ENCODE data around the gene FECH. TPM values are rescaled to one million over a fixed set of nuclear protein-coding genes. Genes with fewer than 3 reads are reported as not detected.

Gene FECH
- polyA plus RNA-seq, 2 of the 4 experiments (the other 2 are of a cell fraction) = 41.3 to 71.2 TPM

DNA sequence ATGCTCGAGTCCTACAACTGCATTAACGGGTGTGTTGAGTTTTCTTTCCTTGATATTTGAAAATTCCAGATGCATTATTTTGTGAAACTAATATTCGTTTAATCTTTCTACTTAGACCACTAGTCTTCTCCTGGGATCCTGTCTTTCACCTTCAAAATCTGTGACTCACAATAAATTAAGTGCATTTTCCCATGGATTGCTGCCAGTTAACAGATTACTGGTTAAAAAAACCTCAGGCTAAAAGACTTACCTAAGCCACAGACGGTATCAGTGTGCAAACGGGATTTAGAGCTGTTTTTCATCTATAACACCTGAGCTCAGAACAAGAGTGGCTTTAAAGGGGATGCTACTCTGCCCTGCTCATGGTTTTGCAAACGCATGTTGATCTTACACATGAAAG is 10.2 kb downstream of the FECH start (continued):
- TF ChIP-seq, protein P1, sequence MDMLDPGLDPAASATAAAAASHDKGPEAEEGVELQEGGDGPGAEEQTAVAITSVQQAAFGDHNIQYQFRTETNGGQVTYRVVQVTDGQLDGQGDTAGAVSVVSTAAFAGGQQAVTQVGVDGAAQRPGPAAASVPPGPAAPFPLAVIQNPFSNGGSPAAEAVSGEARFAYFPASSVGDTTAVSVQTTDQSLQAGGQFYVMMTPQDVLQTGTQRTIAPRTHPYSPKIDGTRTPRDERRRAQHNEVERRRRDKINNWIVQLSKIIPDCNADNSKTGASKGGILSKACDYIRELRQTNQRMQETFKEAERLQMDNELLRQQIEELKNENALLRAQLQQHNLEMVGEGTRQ (IDR thresholded peaks at IDR 0.05) = no peak
- TF ChIP-seq CBX2 (IDR thresholded peaks at IDR 0.05; ENCODE audit: borderline replicate concordance, low read depth) = no peak
- no peak for TF ChIP-seq TFCP2L1 (CRISPR knock-in tag; IDR thresholded peaks at IDR 0.05)

- Histone ChIP-seq H3K4me1 (no peaks in the 10 kb centered on the region), H3K27ac (no peak overlapping the region), H3K4me2 (no peak overlapping the region), H3K9me3 (no peaks in the 10 kb centered on the region), H3K4me3 (no peak overlapping the region)
- CTCF ChIA-PET = interaction anchor here (1.6 kb wide), 1 partner anchor 14 kb away, joined by 7 read pairs; no protein-coding TSS in a partner anchor
- DNase-seq (ENCODE audit: low read depth in 1 of 2, low spot score in 1 of 2) (no peak), ATAC-seq (no peak), FAIRE-seq (no peak)
- POLR2A ChIA-PET = no interaction called here
- TF ChIP-seq JUN (IDR thresholded peaks at IDR 0.05) (no peak), TFCP2L1 (CRISPR knock-in tag; IDR thresholded peaks at IDR 0.05) (no peak)
- WGBS (ENCODE audit: missing lambda C conversion rate) = 77% methylated on average over 6 of the region's 6 CpGs
Observed at GRCh38 chr18:57575542-57575941, 11.0 kb downstream of the FECH start.

GRCh38 chr18:57574866-57575265 is 11.6 kb downstream of the FECH start:
- no peak for TF ChIP-seq HOXB5 (CRISPR knock-in tag; IDR thresholded peaks at IDR 0.05)
- no peak for TF ChIP-seq NR3C1 (IDR thresholded peaks at IDR 0.05)
- no peak for TF ChIP-seq ZNF302 (CRISPR knock-in tag; IDR thresholded peaks at IDR 0.05)
- TF ChIP-seq ZFP36 (IDR thresholded peaks at IDR 0.05; ENCODE audit: borderline replicate concordance, partially characterized antibody) = no peak
- ATAC-seq (no peak), FAIRE-seq (no peak), DNase-seq (ENCODE audit: low read depth in 1 of 2, low spot score in 1 of 2) (no peak)
- POLR2A ChIA-PET = no interaction called here
- no peaks in the 10 kb centered on the region for H3K9me3 ChIP-seq
- H3K4me1 ChIP-seq = no peaks in the 10 kb centered on the region
- CTCF ChIA-PET = interaction anchor here (1.6 kb wide), 1 partner anchor 13 kb away, joined by 7 read pairs; no protein-coding TSS in a partner anchor
- 69% methylated on average over 4 of the region's 4 CpGs for WGBS (ENCODE audit: missing lambda C conversion rate)
- H3K4me3 ChIP-seq = no peak overlapping the region
- no peak overlapping the region for H3K27ac ChIP-seq
- no peak overlapping the region for H3K4me2 ChIP-seq

DNA sequence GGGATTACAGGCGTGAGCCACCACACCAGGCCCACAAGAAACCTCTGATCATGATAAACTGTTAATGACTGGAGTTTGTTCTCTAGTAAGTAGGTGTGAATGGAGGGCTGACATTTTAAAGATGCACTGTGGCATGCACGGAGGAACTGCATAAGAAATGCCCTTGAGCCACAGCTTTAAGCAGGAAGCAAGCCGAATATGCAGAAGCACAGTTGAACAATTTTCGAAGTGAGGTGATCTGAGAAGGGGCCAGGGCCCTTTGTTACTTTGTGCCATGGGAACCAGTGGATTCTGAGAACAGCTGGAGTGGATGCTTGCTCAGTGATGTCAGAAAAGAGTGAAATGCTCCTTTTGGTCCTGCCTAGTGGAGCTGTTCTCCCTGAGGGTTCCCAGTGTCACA is 16.3 kb downstream of the FECH start:
- FAIRE-seq (no peak), ATAC-seq (no peak), DNase-seq (ENCODE audit: low read depth in 1 of 2, low spot score in 1 of 2) (no peak)
- TF ChIP-seq CBX2 (IDR thresholded peaks at IDR 0.05; ENCODE audit: borderline replicate concordance, low read depth) (no peak), POLR2AphosphoS2 (conservative IDR thresholded peaks at IDR 0.05; ENCODE audit: low read length) (no peak), RARB (CRISPR knock-in tag; IDR thresholded peaks at IDR 0.05) (no peak), ESRRA (IDR thresholded peaks at IDR 0.05; ENCODE audit: borderline replicate concordance, low read length) (no peak), ZSCAN20 (CRISPR knock-in tag; IDR thresholded peaks at IDR 0.05) (no peak), EHMT2 (IDR thresholded peaks at IDR 0.05; ENCODE audit: low read depth) (no peak), HEYL (CRISPR knock-in tag; IDR thresholded peaks at IDR 0.05) (no peak), MAZ (IDR thresholded peaks at IDR 0.05; ENCODE audit: borderline replicate concordance, low read depth, low read length) (no peak), FOSB (CRISPR knock-in tag; IDR thresholded peaks at IDR 0.05) (no peak), POLR2A (IDR thresholded peaks at IDR 0.05; ENCODE audit: low read length) (no peak)
- TF ChIP-seq, protein P2, sequence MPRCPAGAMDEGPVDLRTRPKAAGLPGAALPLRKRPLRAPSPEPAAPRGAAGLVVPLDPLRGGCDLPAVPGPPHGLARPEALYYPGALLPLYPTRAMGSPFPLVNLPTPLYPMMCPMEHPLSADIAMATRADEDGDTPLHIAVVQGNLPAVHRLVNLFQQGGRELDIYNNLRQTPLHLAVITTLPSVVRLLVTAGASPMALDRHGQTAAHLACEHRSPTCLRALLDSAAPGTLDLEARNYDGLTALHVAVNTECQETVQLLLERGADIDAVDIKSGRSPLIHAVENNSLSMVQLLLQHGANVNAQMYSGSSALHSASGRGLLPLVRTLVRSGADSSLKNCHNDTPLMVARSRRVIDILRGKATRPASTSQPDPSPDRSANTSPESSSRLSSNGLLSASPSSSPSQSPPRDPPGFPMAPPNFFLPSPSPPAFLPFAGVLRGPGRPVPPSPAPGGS (IDR thresholded peaks at IDR 0.05) = no peak
- ChIA-PET CTCF (interaction anchor here (1.1 to 2.4 kb wide), 2 partner anchors 9 to 18 kb away, joined by 3 to 18 read pairs; no protein-coding TSS in a partner anchor), POLR2A (no interaction called here)
- Histone ChIP-seq H3K27ac (no peak overlapping the region), H3K4me1 (no peaks in the 10 kb centered on the region), H3K4me3 (no peak overlapping the region), H3K9me3 (no peaks in the 10 kb centered on the region), H3K4me2 (no peak overlapping the region)
- WGBS (ENCODE audit: missing lambda C conversion rate) = 97% methylated on average over 4 of the region's 4 CpGs

GRCh38 chr18:57569133-57569532 is 17.4 kb downstream of the FECH start:
- Histone ChIP-seq H3K4me2 (no peak overlapping the region), H3K4me1 (no peaks in the 10 kb centered on the region), H3K4me3 (no peak overlapping the region), H3K9me3 (no peaks in the 10 kb centered on the region), H3K27ac (no peak overlapping the region)
- no peak for ATAC-seq
- no peak for FAIRE-seq
- DNase-seq (ENCODE audit: low read depth in 1 of 2, low spot score in 1 of 2) = no peak
- ChIA-PET CTCF (no interaction called here), POLR2A (no interaction called here)
- WGBS (ENCODE audit: missing lambda C conversion rate) = 61% methylated on average over 2 of the region's 2 CpGs
- TF ChIP-seq NPAS2 (CRISPR knock-in tag; IDR thresholded peaks at IDR 0.05; ENCODE audit: borderline replicate concordance) (no peak), NFE2L2 (conservative IDR thresholded peaks at IDR 0.05; ENCODE audit: low read length) (no peak), EHMT2 (IDR thresholded peaks at IDR 0.05; ENCODE audit: low read depth) (no peak), CEBPB (IDR thresholded peaks at IDR 0.05) (no peak), POLR2AphosphoS2 (conservative IDR thresholded peaks at IDR 0.05; ENCODE audit: low read length) (no peak), ZFP36 (IDR thresholded peaks at IDR 0.05; ENCODE audit: borderline replicate concordance, partially characterized antibody) (no peak), MAFK (IDR thresholded peaks at IDR 0.05; ENCODE audit: partially characterized antibody) (no peak), HOXA7 (CRISPR knock-in tag; IDR thresholded peaks at IDR 0.05) (no peak), HOXB5 (CRISPR knock-in tag; IDR thresholded peaks at IDR 0.05) (no peak), RAD21 (conservative IDR thresholded peaks at IDR 0.05 in 1 of 2, IDR thresholded peaks at IDR 0.05 in 1 of 2) (no peak)
- TF ChIP-seq, protein P3, sequence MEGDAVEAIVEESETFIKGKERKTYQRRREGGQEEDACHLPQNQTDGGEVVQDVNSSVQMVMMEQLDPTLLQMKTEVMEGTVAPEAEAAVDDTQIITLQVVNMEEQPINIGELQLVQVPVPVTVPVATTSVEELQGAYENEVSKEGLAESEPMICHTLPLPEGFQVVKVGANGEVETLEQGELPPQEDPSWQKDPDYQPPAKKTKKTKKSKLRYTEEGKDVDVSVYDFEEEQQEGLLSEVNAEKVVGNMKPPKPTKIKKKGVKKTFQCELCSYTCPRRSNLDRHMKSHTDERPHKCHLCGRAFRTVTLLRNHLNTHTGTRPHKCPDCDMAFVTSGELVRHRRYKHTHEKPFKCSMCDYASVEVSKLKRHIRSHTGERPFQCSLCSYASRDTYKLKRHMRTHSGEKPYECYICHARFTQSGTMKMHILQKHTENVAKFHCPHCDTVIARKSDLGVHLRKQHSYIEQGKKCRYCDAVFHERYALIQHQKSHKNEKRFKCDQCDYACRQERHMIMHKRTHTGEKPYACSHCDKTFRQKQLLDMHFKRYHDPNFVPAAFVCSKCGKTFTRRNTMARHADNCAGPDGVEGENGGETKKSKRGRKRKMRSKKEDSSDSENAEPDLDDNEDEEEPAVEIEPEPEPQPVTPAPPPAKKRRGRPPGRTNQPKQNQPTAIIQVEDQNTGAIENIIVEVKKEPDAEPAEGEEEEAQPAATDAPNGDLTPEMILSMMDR (IDR thresholded peaks at IDR 0.05) = no peak
- TF ChIP-seq, protein P4, sequence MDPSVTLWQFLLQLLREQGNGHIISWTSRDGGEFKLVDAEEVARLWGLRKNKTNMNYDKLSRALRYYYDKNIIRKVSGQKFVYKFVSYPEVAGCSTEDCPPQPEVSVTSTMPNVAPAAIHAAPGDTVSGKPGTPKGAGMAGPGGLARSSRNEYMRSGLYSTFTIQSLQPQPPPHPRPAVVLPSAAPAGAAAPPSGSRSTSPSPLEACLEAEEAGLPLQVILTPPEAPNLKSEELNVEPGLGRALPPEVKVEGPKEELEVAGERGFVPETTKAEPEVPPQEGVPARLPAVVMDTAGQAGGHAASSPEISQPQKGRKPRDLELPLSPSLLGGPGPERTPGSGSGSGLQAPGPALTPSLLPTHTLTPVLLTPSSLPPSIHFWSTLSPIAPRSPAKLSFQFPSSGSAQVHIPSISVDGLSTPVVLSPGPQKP (IDR thresholded peaks at IDR 0.05; ENCODE audit: low read depth, low read length) = no peak

All from A549 (cell line).